HG03378 (cell line): ENCODE results near the gene MYO16.

ENCODE experiments used
- ATAC-seq: cut with Tn5 transposase; IDR thresholded peaks from one replicate; pipeline ENCODE4 v1.9.1; 2021; ENCODE audit warnings: mild to moderate bottlenecking, moderate library complexity; ENCODE audit not compliant: unreplicated experiment

Gene MYO16

DNA sequence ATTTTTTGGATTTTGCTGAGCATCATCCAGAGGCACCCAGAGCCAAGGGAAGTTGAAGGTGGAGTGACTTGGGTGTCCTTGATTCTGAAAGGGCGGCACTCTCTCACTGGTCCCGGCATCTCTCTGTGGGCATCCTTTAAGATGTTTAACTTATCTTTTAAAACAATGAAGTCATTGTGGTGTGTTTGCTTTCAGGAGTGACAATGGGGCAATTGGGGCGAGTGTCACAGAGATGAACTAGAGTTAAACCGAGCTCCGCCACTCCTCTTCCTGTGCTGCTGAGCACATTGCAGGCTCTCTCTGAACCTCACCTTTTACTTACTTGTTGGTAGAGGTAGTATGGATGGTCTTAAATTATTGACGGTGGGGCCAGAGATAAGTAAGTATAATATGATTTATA, 295.7 kb downstream of the MYO16 start:
- no peak for ATAC-seq

DNA sequence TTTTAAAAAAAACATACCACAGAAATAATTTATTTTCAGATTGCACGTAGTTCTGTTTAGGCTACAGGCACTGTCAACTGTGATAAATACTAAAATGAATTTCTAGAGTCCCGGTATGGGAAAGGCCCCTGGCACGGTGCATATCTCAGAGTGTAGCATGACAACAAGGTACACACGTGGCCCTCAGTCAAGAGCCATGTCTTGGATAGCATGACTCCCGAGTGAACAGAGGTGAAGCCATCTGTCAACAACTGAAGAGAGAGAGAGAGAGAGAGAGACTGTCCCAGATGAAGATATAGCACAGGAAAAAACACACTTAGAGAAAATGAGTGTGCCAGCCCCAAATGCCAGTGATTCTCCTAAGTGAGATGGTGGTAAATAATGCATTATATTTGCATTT, 297.5 kb downstream of the MYO16 start:
- ATAC-seq, result no peak

DNA sequence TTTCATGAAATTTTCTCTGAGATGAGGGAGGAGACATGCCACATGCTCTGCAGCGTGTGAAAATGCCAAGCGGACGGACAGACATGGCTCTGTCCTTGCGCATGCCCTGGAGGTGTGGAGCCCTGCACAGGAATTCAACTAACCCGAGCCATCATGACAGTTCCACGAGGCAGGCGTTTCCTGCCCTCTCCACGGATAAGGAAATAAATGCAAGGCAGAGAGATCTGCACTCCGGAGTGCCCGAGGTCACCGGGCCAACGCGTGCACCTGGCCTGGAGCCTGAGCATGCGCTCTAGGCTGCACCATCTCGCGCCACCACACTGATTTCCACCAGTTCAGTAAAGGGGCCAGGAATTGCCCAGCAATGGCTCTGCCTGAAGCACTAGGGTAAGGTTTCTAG, 298.2 kb downstream of the MYO16 start:
- no peak for ATAC-seq

GRCh38 chr13:108929532-108930206, 300.3 kb downstream of the MYO16 start:
- ATAC-seq, result no peak

- no peak for ATAC-seq
These were observed 302.8 kb downstream of the MYO16 start for GRCh38 chr13:108932196-108932595.

DNA sequence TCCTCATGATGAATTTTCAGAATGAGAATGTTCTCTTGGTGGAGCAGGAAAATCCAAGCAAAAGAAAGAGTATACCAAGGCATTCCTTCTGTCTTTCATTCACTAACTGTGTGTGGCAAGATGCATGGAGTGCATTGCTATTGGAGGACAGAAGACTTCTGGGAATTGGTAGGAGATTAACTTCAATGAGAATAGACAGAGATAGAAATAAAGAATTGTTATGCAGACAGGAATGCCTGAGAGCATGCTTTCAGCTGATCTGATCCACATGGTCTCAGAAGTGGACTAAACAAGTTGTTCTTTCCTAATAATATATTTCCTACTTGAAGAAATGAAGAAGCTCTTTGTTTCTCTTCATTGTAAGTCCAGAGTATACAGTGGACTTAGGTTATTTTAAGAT, 303.6 kb downstream of the MYO16 start:
- no peak for ATAC-seq

DNA sequence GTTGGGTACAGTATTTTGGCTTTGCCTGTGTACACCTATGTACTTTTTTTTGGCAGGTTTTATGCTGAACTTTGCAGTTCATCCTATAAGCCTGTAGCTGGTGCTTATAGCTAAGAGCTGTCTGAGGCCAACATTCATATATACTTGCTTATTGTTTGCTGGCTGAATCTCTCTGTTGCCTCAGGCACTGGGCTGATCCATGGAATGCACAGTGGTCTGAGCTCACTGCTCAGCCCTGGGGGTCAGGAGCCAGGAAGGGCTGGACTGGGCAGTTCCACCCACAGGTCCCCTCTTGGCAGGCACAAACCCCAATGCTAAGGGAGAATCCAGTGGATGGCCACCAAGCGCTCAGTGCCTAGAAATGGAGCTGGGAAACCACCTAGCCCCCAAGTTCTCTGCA, 308.7 kb downstream of the MYO16 start:
- no peak for ATAC-seq

DNA sequence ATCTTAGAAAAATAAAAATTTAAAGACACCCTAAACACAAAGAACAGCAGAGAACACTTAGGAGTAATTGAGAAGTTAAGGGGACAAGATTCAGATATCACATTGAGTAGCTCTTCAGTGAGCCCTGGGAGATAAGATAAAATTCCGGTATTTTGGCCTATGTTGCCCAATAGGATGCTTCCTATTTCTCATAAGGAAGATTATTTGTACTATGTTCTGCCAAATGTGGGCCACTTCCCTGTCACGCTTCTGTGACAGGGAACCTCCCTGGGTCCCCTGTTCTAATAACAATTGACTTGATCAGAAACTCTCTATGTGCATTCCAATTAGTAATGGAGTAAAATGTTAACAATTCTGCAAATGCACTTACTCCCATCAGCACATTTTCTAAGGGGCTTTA, 310.7 kb downstream of the MYO16 start:
- ATAC-seq, result no peak

DNA sequence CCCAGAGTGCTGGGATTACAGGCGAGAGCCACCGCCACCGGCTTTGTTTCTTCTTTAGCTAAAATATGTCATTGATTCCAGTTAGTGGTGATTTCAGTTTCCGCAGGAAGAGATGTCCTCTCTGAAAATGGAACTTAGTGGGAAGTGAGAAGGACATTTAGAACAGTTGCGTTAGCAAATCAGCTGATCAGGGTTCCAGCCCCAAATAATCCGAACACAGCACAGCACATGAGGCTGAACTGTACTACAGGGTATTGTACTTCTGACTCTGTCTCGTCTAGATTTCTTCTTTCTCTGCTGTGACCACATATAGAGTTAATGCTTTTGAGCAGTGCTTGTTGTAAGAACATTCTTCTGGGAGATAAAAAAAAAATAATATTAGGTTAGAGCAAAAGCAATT, 314.4 kb downstream of the MYO16 start:
- no peak for ATAC-seq

- ATAC-seq, result no peak
These were observed 315.3 kb downstream of the MYO16 start for GRCh38 chr13:108944760-108945159.

- no peak for ATAC-seq
These were observed 318.2 kb downstream of the MYO16 start for GRCh38 chr13:108947551-108948030.

DNA sequence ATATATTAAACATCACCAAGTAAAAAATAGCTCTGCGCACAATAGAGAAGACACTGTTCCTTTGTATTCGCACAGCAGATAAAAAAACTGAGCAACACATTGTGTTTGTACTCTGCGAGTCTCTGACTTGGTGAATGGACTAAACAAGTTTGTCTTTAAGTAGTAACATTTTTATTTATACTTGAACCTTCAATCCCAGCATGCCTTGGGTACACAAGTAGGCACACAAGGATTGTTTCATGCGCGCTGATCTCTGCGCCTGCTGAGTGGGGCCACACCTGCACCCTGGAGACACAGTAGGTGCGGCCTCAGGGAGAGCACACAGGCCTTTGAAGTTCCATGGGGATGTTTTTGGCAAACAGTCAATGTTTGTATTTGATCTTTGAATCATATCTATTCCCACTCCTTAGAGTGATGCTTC, 318.9 kb downstream of the MYO16 start:
- ATAC-seq, result no peak

GRCh38 chr13:108950333-108951010, 321.1 kb downstream of the MYO16 start:
- no peak for ATAC-seq

GRCh38 chr13:108955741-108956140, 326.3 kb downstream of the MYO16 start:
- no peak for ATAC-seq

DNA sequence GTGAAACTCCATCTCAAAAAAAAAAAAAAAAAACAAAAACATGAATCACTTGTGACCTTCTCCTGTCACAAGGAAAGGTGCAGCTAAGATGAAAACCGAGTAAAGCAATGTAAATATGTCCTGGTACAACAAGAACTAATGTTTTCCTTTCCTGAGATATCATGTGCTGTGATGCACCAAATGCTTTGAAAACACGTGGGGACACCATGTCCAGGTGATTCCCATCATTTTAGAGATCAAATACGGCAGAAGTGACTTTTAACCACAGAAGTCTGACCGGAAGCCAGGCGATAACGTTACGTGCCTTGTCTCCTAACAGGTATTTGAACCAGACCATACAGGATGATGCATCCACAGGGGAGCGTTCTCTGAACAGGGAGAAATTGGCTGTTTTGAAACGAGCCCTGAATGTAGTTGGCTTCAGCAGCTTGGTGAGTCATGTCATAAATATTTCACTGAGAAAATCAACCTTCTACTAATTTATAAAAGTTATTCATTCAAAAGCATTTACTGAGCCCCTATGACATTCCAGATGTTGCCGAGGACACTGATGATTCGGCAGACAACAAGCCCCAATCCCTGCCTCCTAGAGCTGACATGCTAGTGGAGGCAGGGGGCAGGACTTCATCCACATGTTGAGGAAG, 328.1 kb downstream of the MYO16 start:
- ATAC-seq, result no peak

DNA sequence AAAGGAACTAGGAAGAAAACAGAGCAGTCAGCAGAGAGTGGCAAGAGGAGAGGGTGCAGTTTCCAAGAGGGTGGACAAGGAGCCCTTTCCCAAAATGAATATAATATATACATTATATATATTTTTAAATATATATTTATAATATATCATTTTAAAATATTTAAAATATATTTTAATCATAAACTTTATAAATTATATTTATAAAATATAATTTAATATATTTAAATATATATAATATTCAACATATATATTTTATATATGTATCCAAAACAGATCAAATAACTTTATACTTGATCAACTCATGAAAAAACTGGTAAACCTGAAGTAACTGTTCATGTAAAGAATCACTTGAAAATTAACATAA, 328.6 kb downstream of the MYO16 start:
- no peak for ATAC-seq

DNA sequence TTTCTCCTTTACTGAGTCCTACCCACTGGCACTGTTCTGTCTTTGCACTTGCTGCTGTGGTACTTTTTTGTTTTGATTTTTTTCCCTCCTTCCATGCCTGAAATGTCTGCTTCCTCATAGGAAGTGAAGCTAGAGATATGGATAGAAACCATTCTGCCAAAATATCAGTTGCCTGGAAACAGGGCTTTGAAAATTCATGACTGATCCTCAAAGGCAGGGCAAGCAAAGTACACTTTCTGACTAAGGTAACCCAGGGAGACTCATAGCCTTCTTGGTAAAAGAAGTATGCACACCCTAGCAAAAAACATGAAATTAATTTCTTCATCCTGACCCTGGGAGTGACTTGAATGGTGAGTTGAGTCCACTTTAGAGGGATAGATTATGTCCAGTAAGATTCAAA, 329.8 kb downstream of the MYO16 start:
- no peak for ATAC-seq

GRCh38 chr13:108960006-108960405, 330.6 kb downstream of the MYO16 start:
- no peak for ATAC-seq

DNA sequence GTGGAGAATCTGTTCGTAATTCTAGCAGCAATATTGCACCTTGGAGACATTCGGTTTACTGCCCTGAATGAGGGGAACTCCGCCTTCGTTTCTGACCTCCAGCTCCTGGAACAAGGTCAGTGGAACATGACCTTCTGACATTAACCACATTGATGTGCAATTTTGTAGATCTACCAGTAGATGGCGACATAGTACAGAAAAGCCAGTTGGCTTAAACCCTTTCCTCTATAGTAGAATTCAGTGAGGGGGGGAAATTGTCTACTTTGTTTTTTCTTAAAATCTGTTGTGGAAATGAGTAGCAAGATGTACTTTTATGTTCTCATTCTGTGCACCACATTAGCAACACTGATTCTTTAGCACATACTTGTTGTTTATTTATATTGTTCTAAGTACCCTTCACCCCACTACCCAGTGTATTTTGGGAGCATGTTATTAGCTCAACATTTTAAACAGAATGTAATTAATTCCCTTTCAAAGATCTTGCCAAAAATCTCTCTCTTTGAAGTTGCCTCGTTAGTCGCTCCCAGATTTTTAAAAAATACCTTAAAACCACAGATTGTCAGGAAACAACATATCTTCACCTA, 332.2 kb downstream of the MYO16 start:
- ATAC-seq, result peak; percentile 98

- ATAC-seq, result no peak
These were observed 333.2 kb downstream of the MYO16 start for GRCh38 chr13:108962654-108963053.

DNA sequence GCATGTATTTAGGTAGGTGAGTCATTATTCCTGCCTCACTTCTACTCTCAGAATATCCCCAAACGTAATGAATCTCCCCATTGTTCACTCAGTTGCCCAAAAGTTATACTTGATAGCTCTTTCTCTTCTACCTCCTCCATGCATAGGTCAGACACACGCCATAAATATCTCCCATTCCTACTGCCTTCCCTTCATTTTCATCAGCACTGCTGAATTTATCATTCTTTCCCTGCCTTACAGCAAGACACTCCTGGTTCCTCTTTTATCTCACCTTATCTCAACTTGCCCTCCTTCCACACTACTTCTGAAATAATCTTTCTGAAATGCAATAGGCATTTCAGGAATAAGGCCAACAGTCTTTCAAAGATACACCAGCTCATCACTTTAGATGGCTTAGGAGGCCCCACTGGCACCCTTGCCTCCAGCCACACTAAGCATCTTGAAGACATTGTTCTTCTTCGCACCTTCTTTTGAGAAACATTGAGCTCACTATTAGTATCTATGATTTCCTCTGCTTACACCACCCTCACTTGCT, 333.9 kb downstream of the MYO16 start:
- no peak for ATAC-seq
